RCC 7860 (cell line): ENCODE measurements around the gene PYGB.
A peak's percentile ranks its signal among the peaks of the same experiment; 100 is the strongest.
"Not testable (repeated sequence)": the region's sequence is repeated elsewhere in the genome, so short reads cannot be mapped to it uniquely, and the experiment has no call there.

ENCODE experiments used
- DNase-seq: peaks from one replicate; pipeline ENCODE4 v3.0.0-alpha.2; 2015; ENCODE audit warnings: low spot score
- FAIRE-seq: peaks from 2 replicates; lab custom pipeline; 2012; peaks lifted over from hg19 to GRCh38; lab: Jason Lieb, UNC

The PYGB gene

GRCh38 chr20:25324412-25324811 lies 76.5 kb downstream of the PYGB start:
- FAIRE-seq (no peak), DNase-seq (no peak)

DNA sequence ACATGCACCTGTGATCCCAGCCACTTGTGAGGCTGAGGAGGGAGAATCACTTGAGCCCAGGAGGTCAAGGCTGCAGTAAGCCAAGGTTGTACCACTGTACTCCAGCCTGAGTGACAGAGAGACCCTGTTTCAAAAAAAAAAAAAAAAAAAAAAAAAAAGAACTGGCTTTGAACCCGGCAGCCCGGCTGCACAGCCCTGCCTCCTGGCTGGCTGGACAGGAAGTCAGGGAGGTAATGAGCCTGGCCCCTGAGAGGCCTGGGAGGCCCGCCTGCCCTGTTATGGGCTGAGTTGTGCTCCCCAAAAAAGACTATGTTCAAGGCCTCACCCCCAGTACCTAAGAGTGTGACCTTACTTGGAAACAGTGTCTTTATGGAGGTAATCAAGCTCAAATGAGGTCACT lies 77.2 kb downstream of the PYGB start:
- no peak for FAIRE-seq
- no peak for DNase-seq

DNA sequence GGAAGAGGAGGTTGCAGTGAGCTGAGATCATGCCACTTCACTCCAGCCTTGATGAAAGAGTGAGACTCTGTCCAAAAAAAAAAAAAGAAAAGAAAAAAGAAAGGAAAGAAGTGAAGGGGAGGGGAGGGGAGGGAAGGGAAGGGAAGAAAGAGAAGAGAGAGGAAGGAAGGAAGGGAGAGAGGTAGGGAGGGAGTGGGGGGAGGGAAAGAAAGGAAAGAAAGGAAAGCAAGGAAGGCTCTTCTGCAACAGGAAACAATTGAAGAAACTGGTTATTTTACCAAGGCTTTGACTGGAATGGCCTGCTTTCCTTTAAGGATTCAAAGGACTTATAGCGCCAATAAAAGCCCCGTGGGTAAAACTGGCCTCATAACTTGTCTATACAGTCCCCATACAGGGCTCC lies 78.1 kb downstream of the PYGB start:
- no peak for DNase-seq
- no peak for FAIRE-seq

DNA sequence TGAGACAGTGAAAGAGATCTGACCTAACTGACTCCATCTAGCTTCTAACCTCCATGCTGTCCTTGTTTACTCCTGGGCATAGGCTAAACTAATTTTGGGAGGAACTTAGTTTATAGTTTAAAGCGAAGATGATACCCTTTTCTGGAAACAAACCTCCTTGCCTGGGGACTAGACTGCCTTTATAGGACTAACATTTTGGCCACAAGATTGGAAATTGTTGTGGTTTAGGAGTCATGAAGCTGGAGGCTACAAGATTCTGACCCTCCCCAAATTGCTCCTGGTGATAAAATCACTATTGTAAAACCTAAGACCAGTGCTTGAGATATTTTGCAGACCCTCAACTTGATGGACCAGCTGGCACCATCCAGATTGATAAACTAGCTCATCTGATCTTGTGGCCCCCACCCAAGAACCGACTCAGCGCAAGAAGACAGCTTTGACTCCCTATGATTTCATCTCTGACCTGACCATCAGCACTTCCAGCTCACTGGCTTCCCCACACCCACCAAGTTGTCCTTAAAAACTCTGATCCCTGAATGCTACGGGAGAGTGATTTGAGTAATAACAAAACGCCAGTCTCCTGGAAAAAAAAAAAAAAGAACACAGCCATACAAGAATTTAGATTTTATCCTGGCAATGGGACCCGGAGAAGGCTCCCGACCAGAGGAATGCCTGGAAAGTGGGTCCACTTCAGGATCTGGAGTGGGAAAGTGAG lies 79.8 kb downstream of the PYGB start:
- DNase-seq (no peak), FAIRE-seq (peak; percentile 53)

- no peak for FAIRE-seq
- no peak for DNase-seq
Observed at GRCh38 chr20:25328954-25329498, 81.1 kb downstream of the PYGB start.

DNA sequence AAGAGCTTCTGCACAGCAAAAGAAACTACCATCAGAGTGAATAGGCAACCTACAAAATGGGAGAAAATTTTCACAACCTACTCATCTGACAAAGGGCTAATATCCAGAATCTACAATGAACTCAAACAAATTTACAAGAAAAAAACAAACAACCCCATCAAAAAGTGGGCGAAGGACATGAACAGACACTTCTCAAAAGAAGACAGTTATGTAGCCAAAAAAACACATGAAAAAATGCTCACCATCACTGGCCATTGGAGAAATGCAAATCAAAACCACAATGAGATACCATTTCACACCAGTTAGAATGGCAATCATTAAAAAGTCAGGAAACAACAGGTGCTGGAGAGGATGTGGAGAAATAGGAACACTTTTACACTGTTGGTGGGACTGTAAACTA lies 87.1 kb downstream of the PYGB start:
- FAIRE-seq, DNase-seq: not testable (repeated sequence)

DNA sequence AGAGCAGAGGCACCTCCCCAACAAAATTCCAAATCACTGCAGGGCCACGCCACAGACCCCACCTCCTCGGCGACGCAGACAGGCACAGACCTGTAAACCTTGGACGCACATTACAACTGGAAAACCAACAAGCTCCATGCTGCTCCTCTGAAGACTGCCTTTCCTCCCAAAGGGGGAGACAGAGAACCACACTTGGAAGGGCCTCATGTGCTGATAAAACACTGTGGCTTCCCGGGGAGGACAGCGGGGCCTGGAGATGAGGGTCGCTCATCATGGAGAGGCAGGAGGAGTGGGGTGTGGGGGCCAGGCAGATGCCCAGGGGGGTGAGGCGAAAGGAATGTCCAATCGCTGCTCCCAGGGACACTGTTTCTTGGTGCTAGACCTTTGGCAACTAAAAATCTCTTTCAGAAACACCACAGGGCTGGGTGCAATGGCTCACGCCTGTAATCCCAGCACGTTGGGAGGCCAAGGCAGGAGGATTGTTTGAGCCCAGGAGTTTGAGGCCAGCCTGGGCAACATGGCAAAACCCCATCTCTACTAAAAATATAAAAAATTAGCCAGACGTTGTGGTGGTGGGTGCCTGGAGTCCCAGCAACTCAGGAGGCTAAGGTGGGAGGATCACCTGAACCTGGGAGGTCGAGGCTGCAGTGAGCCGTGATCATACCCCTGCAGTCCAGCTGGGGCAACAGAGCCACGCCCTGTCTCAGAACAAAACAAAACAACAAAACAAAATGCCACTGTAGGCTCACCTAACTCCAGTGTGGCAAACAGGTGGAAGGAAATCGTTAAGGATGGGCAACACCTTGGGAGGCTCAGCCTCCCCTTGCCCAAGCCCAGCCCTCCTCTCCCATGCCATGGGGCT lies 88.9 kb downstream of the PYGB start:
- DNase-seq (no peak), FAIRE-seq (no peak)

- no peak for FAIRE-seq
Observed at GRCh38 chr20:25338112-25339023, 90.5 kb downstream of the PYGB start.

DNA sequence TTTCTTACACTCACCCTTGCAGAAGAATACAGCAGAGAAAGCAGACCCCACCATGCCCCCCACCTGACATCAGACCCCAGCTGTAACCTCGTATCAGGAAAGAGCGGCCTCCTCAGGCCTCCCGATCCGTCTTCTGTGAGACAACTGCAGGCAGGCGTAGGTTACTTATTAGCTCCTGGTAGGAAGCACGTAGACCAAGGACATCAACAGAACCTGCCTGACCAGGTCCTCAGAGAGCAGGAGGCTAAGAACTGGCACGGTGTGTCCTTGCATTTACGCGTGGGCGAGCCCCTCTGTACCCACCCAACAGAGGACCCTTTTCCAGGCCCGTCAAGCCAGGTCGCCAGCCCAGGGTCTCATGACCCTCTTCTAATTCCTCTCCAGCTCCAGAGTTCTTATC lies 91.7 kb downstream of the PYGB start:
- FAIRE-seq = no peak

More at GRCh38 chr20:25338112-25339023, 90.5 kb downstream of the PYGB start:
- DNase-seq = no peak

DNA sequence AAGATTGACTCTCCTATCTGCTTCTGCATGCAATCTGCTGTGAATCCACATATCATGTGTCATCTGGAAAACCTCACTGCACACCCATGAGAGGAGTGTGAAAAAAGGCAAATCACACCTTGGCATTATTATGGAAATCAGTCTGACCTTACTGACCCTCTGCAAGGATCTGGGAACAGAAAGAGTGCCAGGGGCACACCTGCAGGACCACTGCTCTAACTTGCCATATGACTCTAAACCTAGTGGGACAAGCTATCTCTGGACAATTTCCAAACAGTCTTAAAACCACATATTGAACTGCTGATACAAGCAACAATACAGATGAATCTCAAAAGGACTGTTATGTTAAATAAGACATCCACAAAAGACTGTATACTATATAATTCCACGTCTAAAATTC lies 92.5 kb downstream of the PYGB start:
- DNase-seq = no peak
- no peak for FAIRE-seq

More for the DNA sequence above, 91.7 kb downstream of the PYGB start:
- DNase-seq = no peak

DNA sequence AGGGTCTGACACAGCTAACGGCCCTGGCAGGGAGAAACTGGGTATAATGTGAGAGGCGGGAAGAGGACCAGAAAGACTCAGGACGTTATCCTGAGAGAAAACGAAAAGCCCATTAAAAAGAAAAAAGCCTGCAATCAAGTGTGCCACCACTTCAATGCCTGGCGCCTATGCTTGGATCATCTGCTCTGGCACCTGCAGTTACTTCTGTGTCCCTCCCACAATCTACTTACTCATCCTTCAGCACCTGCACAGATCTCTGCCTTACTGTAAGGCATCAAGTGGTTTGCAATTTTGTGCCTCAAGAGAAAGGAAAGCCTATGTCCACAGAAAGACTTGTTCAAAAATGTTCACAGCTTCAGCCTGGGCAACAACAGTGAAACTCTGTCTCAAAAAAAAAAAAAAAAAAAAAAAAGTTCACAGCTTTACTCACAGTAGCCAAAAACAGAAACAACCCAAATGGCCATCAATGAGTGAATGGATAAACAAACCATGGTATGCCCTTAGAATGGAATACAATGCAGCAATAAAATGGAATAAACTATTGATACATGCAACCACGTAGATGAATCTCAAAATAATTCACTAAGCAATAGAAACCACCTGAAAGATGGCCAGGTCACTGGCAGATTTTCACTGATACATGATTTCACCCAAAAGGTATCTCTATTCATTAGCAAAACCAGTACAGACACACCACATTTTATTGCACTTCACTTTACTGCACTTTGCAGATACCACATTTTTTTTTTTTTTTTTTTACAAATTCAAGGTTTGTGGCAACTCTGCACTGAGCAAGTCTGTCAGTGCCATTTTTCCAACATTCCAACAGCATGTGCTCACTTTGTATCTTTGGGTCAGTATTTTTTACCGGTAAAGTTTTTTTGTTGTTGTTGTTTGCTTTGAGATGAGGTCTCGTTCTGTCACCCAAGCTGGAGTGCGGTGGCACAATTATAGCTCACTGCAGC lies 94.1 kb downstream of the PYGB start:
- DNase-seq (peak; percentile 7), FAIRE-seq (no peak)

DNA sequence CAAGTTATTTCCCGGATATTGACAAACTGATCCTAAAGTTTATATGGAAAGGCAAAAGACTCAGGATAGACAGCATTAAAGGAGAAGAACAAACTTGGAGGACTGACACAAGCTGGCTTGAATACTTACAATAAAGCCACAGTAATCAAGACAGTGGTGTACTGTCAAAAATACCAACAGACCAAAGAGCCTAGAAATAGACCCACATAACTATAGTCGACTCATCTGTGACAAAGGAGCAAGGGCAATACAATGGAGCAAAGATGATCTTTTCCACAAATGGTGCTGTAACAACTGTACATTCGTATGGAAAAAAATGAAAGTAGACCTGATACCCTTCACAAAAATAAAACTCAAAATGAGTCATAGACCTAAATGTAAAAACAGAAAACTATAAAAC lies 96.7 kb downstream of the PYGB start:
- no peak for DNase-seq
- no peak for FAIRE-seq

- no peak for FAIRE-seq
- no peak for DNase-seq
Observed at GRCh38 chr20:25345721-25346120, 97.8 kb downstream of the PYGB start.

DNA sequence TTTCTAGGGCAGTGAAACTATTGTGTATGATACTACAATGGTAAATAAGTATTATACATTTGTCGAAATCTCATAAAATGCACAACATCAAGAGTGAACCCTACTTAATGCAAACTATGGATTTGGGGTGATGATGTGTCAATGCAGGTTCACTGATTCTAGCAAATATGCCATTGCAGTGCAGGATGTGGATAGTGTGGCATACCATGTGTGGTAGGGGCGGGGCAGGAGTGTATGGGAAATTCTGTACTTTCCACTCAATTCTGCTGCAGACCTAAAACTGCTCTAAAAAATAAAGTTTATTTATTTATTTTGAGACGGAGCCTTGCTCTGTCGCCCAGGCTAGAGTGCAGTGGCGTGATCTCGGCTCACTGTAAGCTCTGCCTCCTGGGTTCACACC lies 98.5 kb downstream of the PYGB start:
- FAIRE-seq (no peak), DNase-seq (no peak)
